Vagina (tissue), 2 donors: ENCODE measurements around the gene TMEM9. TPM values are rescaled to one million over a fixed set of nuclear protein-coding genes. Genes with fewer than 3 reads are reported as not detected.
"Not testable (repeated sequence)": the region's sequence is repeated elsewhere in the genome, so short reads cannot be mapped to it uniquely, and the experiment has no call there.

Experiments
- DNase-seq, 2 donors: peaks; one replicate each; pipeline ENCODE4 v3.0.0-alpha.2; 2017; ENCODE audit errors: extremely low spot score in 2 of 2
- H3K27ac ChIP-seq: fragments of 200-600 bp; sonication (generic); one replicate; pipeline ENCODE4 v1.5.1; 2019
- H3K27me3 ChIP-seq: fragments of 200-600 bp; sonication (generic); one replicate; pipeline ENCODE4 v1.5.1; 2019
- H3K36me3 ChIP-seq, 2 donors: fragments of 200-600 bp; sonication (generic); one replicate each; pipeline ENCODE4 v1.5.1; 2017 to 2019
- H3K4me1 ChIP-seq: fragments of 200-600 bp; sonication (generic); one replicate; pipeline ENCODE4 v1.5.1; 2019
- H3K4me3 ChIP-seq, 2 donors: fragments of 200-600 bp; sonication (generic); 1 replicate in 1 of 2; 2 replicates in 1 of 2; pipeline ENCODE4 v1.5.1; 2016 to 2019
- H3K9me3 ChIP-seq: fragments of 200-600 bp; sonication (generic); one replicate; pipeline ENCODE4 v1.5.1; 2019
- CTCF ChIP-seq, 3 experiments: fragments of 450-650 bp in 2 of 3; fragments of 200-600 bp in 1 of 3; sonication (generic) in 1 of 3; IDR thresholded peaks; one replicate each; pipeline ENCODE4 v1.5.1; 2017 to 2019; ENCODE audit warnings: antibody characterized with exemption in 3 of 3, mild to moderate bottlenecking in 2 of 3, moderate library complexity in 2 of 3
- POLR2A ChIP-seq, 2 donors: fragments of 450-650 bp; IDR thresholded peaks; one replicate each; pipeline ENCODE4 v1.6.1; 2017; ENCODE audit warnings: antibody characterized with exemption in 2 of 2, mild to moderate bottlenecking in 2 of 2, moderate library complexity in 2 of 2
- POLR2AphosphoS5 ChIP-seq, 2 donors: sonication (generic); formaldehyde crosslinking; IDR thresholded peaks; one replicate each; pipeline ENCODE4 v1.9.0; 2017; ENCODE audit warnings: antibody characterized with exemption in 2 of 2, mild to moderate bottlenecking in 2 of 2, low read depth in 1 of 2; ENCODE audit not compliant: insufficient read depth in 1 of 2
- intact Hi-C: fragments of 100-400 bp; cut with DNase I; formaldehyde crosslinking; loops from one replicate; pipeline ENCODE4 v1.15.1; 2023
- total RNA-seq: library from RNA; depleted of rRNA; stranded (reverse); fragments of >200 nt; gene quantifications from one replicate; pipeline ENCODE4 v1.2.3, GENCODE V29; 2016

Gene TMEM9
- total RNA-seq, 1 donor from 2014 or later: 58.7 TPM

GRCh38 chr1:201167041-201167991, 13.0 kb upstream of the TMEM9 start:
- no peak for TF ChIP-seq POLR2A (IDR thresholded peaks at IDR 0.05)
- no peak for TF ChIP-seq CTCF (IDR thresholded peaks at IDR 0.05)
- no peak for TF ChIP-seq POLR2AphosphoS5 (IDR thresholded peaks at IDR 0.05; ENCODE audit: insufficient read depth in 1 of 2, low read depth in 1 of 2)
- Histone ChIP-seq H3K9me3 (no peaks in the 10 kb centered on the region), H3K27ac (no peak overlapping the region), H3K4me3 (no peak overlapping the region), H3K36me3 (no peaks in the 10 kb centered on the region), H3K27me3 (no peaks in the 10 kb centered on the region), H3K4me1 (peaks cover 14% of the 10 kb centered on the region)
- no peak for DNase-seq
- intact Hi-C loops: no loop called here

GRCh38 chr1:201164645-201165044, 10.4 kb upstream of the TMEM9 start:
- intact Hi-C loops: no loop called here
- H3K27me3 ChIP-seq: no peaks in the 10 kb centered on the region
- no peak for DNase-seq

GRCh38 chr1:201163707-201164106, 9.4 kb upstream of the TMEM9 start:
- no peaks in the 10 kb centered on the region for H3K27me3 ChIP-seq
- no peaks in the 10 kb centered on the region for H3K36me3 ChIP-seq
- intact Hi-C loops: no loop called here
- no peaks in the 10 kb centered on the region for H3K9me3 ChIP-seq
- TF ChIP-seq POLR2AphosphoS5 (IDR thresholded peaks at IDR 0.05; ENCODE audit: insufficient read depth in 1 of 2, low read depth in 1 of 2) (no peak), CTCF (IDR thresholded peaks at IDR 0.05) (no peak), POLR2A (IDR thresholded peaks at IDR 0.05) (no peak)
- DNase-seq: no peak
- no peak overlapping the region for H3K4me3 ChIP-seq
- no peaks in the 10 kb centered on the region for H3K4me1 ChIP-seq
- no peak overlapping the region for H3K27ac ChIP-seq

More at GRCh38 chr1:201164645-201165044, 10.4 kb upstream of the TMEM9 start:
- Histone ChIP-seq H3K4me1 (no peaks in the 10 kb centered on the region), H3K4me3 (no peak overlapping the region), H3K9me3 (no peaks in the 10 kb centered on the region), H3K27ac (no peak overlapping the region), H3K36me3 (no peaks in the 10 kb centered on the region)
- TF ChIP-seq POLR2A (IDR thresholded peaks at IDR 0.05) (no peak), POLR2AphosphoS5 (IDR thresholded peaks at IDR 0.05; ENCODE audit: insufficient read depth in 1 of 2, low read depth in 1 of 2) (no peak), CTCF (IDR thresholded peaks at IDR 0.05) (no peak)

- H3K27me3 ChIP-seq, H3K4me1 ChIP-seq, H3K36me3 ChIP-seq, DNase-seq, H3K27ac ChIP-seq, H3K4me3 ChIP-seq, intact Hi-C loops, H3K9me3 ChIP-seq: not testable (repeated sequence)
Measured at GRCh38 chr1:201163036-201163435, 8.8 kb upstream of the TMEM9 start.

- Histone ChIP-seq H3K36me3 (no peaks in the 10 kb centered on the region), H3K4me3 (no peak overlapping the region), H3K27ac (no peak overlapping the region), H3K27me3 (no peaks in the 10 kb centered on the region), H3K9me3 (no peaks in the 10 kb centered on the region), H3K4me1 (peaks cover 18% of the 10 kb centered on the region)
- TF ChIP-seq POLR2A (IDR thresholded peaks at IDR 0.05) (no peak), POLR2AphosphoS5 (IDR thresholded peaks at IDR 0.05; ENCODE audit: insufficient read depth in 1 of 2, low read depth in 1 of 2) (no peak), CTCF (IDR thresholded peaks at IDR 0.05) (no peak)
- intact Hi-C loops: no loop called here
- no peak for DNase-seq
Measured at GRCh38 chr1:201157949-201158348, 3.7 kb upstream of the TMEM9 start.
